Measurements from ENCODE around the gene AVPI1.
A peak's percentile ranks its signal among the peaks of the same experiment; 100 is the strongest.
"Not testable (repeated sequence)": the region's sequence is repeated elsewhere in the genome, so short reads cannot be mapped to it uniquely, and the experiment has no call there.

Gene AVPI1

DNA sequence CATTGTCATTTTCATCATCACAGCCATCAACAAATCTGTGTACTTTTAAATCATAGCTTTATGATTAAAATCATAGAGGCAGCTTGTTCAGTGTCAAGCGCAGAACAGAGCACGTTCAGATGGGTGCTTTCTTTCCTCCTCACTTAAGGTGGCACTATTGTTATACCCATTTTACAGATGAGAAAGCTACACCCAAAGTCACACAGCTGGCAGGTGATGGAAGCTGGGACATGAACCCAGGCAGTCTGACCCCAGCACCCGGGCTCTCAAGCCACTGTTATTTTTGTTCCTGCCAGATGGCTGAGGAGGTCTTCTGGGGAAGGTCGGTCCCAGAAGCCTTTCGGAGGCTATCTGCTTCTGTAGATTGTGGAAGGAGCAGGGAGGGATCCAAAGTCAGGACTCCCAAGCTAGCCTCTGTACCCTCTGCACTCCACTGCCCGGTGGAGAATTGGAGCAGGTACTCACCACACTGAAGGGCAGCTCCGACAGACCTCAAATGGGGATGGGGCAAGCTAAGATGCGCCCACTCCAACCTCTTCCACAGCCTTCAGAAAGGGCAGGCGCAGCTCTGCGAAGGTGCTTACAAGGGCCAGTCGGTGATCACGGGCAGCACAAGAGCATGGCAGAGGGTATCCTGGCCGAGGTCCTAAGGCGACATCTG, 610 bp downstream of the AVPI1 start:
- H3K9ac ChIP-seq (ENCODE audit: low read length), result peak overlapping the region; percentile 91
- H3K9me3 ChIP-seq (ENCODE audit: control insufficient read depth, low read length), result no peaks in the 10 kb centered on the region
- H3K27me3 ChIP-seq (ENCODE audit: control insufficient read depth, insufficient read depth, low read length), result no peaks in the 10 kb centered on the region
- H3K36me3 ChIP-seq (ENCODE audit: control insufficient read depth, insufficient read depth, low read length), result no peaks in the 10 kb centered on the region
- H3K4me3 ChIP-seq (ENCODE audit: low read length), result peak overlapping the region; percentile 80
- peaks cover 51% of the 10 kb centered on the region for H3K4me1 ChIP-seq (ENCODE audit: control insufficient read depth, insufficient read depth, low read length)

DNA sequence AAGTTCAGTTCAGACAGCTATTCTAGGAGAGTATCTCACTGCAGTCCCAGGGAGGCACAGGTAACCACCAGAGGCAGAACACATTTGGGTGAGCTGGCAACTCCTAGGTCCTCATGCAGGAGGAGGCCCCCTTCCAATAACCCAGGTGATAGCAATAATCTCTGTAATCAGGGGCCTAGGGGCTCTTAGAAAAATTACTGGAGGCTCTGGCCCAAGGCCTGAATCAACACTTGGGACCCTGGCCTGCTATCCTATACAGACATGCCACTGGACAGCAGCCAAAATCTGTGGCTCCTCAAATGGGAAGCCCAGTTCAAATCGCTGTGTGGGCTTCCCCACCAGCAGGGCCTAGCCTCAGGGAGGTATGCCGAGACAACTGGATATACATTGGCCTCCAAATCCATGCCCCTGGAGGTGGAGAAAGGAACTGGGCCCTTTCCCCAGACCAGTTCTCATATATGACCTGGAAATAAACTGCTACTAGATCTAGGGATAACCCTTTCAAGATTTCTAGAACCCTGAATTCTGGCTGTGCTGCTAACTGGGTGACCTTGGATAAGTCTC, 1.6 kb downstream of the AVPI1 start:
- peaks cover 51% of the 10 kb centered on the region for H3K4me1 ChIP-seq (ENCODE audit: control insufficient read depth, insufficient read depth, low read length)
- H3K36me3 ChIP-seq (ENCODE audit: control insufficient read depth, insufficient read depth, low read length), result no peaks in the 10 kb centered on the region
- H3K4me3 ChIP-seq (ENCODE audit: low read length), result peak overlapping the region; percentile 80
- no peaks in the 10 kb centered on the region for H3K9me3 ChIP-seq (ENCODE audit: control insufficient read depth, low read length)
- peak overlapping the region; percentile 91 for H3K9ac ChIP-seq (ENCODE audit: low read length)
- no peaks in the 10 kb centered on the region for H3K27me3 ChIP-seq (ENCODE audit: control insufficient read depth, insufficient read depth, low read length)

DNA sequence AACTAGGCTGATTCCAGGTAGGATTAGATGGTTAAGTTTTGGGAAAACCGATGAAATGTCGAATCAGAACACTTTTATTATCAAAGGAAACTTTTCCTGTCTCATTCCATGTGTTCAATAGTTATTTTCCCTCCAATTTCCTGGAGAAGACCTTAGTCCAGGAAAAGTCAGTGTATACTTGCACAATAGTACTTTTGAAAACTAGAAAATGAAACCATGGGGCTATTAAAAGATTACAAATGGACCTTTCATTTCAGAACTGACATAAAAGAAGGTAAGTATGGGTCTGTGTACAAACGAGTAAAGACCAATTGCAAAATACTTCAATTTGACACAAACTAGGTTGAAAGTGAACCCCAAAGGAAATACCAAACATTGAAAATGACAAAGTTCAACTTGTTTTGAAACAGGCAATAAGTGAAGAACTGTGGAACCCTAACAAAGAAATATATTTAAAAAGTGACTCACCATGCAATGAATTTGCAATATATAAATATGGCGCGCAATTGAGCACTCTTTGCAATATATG, 2.1 kb downstream of the AVPI1 start:
- Histone ChIP-seq H3K27me3 (ENCODE audit: control insufficient read depth, insufficient read depth, low read length) (no peaks in the 10 kb centered on the region), H3K4me3 (ENCODE audit: low read length) (peak overlapping the region; percentile 80), H3K9me3 (ENCODE audit: control insufficient read depth, low read length) (no peaks in the 10 kb centered on the region), H3K36me3 (ENCODE audit: control insufficient read depth, insufficient read depth, low read length) (no peaks in the 10 kb centered on the region), H3K9ac (ENCODE audit: low read length) (peak overlapping the region; percentile 91), H3K4me1 (ENCODE audit: control insufficient read depth, insufficient read depth, low read length) (peaks cover 47% of the 10 kb centered on the region)

DNA sequence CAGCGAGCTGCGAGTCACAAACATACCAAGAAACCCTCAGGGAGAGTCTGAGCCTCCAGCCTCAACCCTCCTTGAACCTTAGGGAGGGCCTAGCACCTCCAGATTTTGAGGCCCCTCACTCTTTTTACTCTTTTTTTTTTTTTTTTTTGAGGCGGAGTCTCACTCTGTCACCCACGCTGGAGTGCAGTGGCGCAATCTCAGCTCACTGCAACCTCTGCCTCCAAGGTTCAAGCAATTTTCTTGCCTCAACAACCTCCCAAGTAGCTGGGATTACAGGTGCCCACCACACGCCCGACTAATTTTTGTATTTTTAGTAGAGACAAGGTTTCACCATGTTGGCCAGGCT, 2.7 kb downstream of the AVPI1 start:
- not testable (repeated sequence) for H3K27me3 ChIP-seq (ENCODE audit: control insufficient read depth, insufficient read depth, low read length); H3K9me3 ChIP-seq (ENCODE audit: control insufficient read depth, low read length); H3K36me3 ChIP-seq (ENCODE audit: control insufficient read depth, insufficient read depth, low read length)
- Histone ChIP-seq H3K9ac (ENCODE audit: low read length) (peak overlapping the region; percentile 56), H3K4me3 (ENCODE audit: low read length) (peak overlapping the region; percentile 18), H3K4me1 (ENCODE audit: control insufficient read depth, insufficient read depth, low read length) (peaks cover 41% of the 10 kb centered on the region)

DNA sequence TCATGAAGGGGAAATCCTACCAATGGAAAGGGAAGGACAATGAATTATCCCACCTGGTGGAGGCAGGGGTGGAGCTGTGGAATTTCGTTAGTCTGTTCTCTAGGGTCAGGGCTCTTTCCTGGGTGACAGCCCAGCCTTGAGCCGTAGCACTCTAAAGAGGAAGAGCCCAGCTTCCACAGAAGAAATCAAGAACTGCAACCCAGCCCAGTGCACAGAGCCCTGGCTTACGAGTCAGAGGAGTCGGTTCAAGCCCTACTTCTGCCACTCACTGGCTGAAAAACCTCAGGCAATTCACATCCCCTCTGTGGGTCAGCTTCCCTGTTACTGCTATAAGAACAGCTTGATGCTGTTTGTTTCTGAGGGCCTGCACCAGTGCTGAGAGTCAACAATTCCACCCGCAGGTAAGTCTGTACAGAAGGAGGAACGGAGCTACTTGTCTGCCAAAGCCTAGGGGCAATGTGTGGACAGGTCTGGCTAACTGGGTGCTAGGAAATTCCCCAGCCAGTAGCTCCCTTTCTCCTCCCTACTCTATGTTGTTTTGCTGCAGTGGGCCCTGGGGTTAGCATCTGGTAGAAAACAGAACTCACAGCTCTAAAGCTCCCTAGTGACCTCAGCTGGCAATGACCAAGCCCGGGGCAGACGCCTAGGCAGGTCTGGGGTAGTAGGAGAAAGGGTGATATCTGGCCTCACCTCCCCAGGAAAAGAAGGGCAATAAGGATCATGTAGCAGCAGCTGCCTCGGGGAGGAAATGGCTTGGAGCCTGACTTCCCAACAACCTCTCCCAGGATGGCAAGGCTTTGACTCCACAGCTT, 3.3 kb downstream of the AVPI1 start:
- peaks cover 39% of the 10 kb centered on the region for H3K4me1 ChIP-seq (ENCODE audit: control insufficient read depth, insufficient read depth, low read length)
- peak overlapping the region; percentile 56 for H3K9ac ChIP-seq (ENCODE audit: low read length)
- no peaks in the 10 kb centered on the region for H3K9me3 ChIP-seq (ENCODE audit: control insufficient read depth, low read length)
- H3K27me3 ChIP-seq (ENCODE audit: control insufficient read depth, insufficient read depth, low read length), result no peaks in the 10 kb centered on the region
- peak overlapping the region; percentile 18 for H3K4me3 ChIP-seq (ENCODE audit: low read length)
- H3K36me3 ChIP-seq (ENCODE audit: control insufficient read depth, insufficient read depth, low read length), result no peaks in the 10 kb centered on the region

DNA sequence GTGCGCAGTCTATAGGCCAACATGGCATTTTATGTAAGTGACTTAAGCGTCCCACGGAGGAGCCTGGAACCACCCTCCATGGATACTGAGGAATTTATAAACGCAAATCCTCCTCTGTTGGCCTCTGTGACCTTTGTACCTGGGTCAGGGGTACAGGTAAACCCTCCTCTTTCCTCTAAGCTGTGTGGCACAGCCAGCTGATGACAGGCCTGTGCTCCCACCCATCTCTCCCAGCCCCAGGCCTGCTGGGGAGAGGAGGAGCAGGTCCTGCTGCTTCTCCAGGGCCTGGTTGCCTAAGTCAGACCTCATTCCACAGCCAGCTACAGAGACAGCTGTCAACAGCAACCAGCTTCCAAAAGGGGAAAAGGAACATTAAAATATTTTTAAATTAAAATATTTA, 5.0 kb downstream of the AVPI1 start:
- peaks cover 28% of the 10 kb centered on the region for H3K4me1 ChIP-seq (ENCODE audit: control insufficient read depth, insufficient read depth, low read length)
- H3K36me3 ChIP-seq (ENCODE audit: control insufficient read depth, insufficient read depth, low read length), result no peaks in the 10 kb centered on the region
- no peak overlapping the region for H3K9ac ChIP-seq (ENCODE audit: low read length)
- H3K9me3 ChIP-seq (ENCODE audit: control insufficient read depth, low read length), result no peaks in the 10 kb centered on the region
- H3K4me3 ChIP-seq (ENCODE audit: low read length), result no peak overlapping the region
- no peaks in the 10 kb centered on the region for H3K27me3 ChIP-seq (ENCODE audit: control insufficient read depth, insufficient read depth, low read length)

DNA sequence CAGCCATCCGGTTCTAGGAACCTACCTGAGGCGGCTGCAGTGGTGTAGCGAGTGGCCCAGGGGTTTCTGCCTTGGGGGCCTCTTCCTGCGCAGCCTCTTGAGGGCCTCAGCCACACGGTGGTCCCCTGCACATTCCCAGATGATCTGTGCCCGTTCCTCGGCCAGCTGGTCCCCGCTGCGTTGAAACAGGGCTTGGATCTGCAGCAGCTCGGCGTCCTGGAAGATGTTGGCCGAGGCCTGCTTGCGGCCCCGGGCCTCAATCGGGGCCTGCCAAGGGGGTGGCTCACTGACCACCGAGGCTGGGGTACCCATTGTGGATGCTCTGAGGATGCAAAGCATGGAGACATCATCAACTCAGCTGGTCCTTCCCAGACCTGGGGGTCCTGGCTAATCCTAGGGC, 7.4 kb downstream of the AVPI1 start:
- Histone ChIP-seq H3K9ac (ENCODE audit: low read length) (no peak overlapping the region), H3K4me3 (ENCODE audit: low read length) (no peak overlapping the region), H3K9me3 (ENCODE audit: control insufficient read depth, low read length) (no peaks in the 10 kb centered on the region), H3K4me1 (ENCODE audit: control insufficient read depth, insufficient read depth, low read length) (peaks cover 28% of the 10 kb centered on the region), H3K36me3 (ENCODE audit: control insufficient read depth, insufficient read depth, low read length) (no peaks in the 10 kb centered on the region), H3K27me3 (ENCODE audit: control insufficient read depth, insufficient read depth, low read length) (no peaks in the 10 kb centered on the region)

DNA sequence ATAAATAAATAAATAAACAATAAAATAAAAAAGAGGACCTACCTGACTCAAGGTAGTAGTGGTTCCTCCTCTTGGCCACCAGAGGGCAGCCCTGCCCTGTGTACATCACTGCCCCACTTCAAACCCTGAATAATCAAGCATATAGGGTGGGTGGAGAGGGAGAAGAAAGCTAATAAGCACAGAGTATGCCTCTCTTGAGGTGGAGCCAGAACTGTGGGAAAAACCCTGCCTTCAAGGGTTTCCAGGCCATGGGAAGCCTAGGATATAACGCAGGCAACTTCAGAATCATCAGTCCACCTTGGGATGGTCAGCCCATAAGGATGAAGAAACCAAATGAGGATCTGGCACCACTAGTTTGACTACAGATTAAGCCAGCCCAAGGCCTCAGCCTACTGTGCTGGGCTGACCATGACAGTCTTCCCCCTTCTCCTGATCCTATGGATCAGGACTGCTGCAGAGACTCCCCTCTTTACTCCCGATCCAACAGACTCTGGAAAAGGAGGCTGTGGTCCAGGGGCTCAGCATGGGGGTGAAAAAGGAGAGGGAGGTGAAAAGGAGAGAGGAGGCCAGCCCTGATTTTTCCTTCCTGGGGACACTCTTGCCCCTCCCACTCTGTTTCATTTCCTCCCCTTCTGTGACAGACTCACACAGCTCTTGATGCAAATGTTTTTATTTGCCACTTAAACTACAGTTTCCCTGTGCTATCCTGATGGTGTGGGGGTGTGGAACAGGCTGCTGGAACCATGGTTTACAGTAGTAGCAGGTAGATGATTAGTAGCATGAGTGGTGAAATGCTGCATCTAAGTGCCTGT, 10.1 kb downstream of the AVPI1 start:
- peaks cover 2% of the 10 kb centered on the region for H3K4me1 ChIP-seq (ENCODE audit: control insufficient read depth, insufficient read depth, low read length)
- no peaks in the 10 kb centered on the region for H3K9me3 ChIP-seq (ENCODE audit: control insufficient read depth, low read length)
- H3K36me3 ChIP-seq (ENCODE audit: control insufficient read depth, insufficient read depth, low read length), result no peaks in the 10 kb centered on the region
- H3K4me3 ChIP-seq (ENCODE audit: low read length), result no peak overlapping the region
- H3K9ac ChIP-seq (ENCODE audit: low read length), result no peak overlapping the region
- H3K27me3 ChIP-seq (ENCODE audit: control insufficient read depth, insufficient read depth, low read length), result no peaks in the 10 kb centered on the region

DNA sequence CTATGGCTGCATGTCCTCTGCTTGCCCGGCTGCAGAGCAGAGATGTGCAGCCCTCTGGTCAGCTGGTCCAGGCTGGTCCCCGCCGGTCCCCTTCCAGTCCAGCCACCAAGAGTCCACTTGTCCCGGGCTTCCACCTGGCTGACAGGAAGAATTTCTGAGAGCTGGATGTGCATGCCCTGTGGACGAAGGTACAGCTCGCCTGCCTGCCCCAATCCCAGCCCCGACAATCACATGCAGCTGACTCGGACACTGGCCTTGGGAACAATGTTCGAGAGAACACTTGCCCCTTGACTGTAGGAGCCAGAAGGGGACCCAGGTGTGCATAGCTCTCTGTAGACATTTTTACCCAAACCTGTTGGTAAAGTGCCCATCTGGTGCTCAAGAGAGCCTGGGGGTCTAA, 11.8 kb downstream of the AVPI1 start:
- Histone ChIP-seq H3K4me1 (ENCODE audit: control insufficient read depth, insufficient read depth, low read length) (no peaks in the 10 kb centered on the region), H3K36me3 (ENCODE audit: control insufficient read depth, insufficient read depth, low read length) (no peaks in the 10 kb centered on the region), H3K9ac (ENCODE audit: low read length) (no peak overlapping the region), H3K27me3 (ENCODE audit: control insufficient read depth, insufficient read depth, low read length) (no peaks in the 10 kb centered on the region), H3K4me3 (ENCODE audit: low read length) (no peak overlapping the region), H3K9me3 (ENCODE audit: control insufficient read depth, low read length) (no peaks in the 10 kb centered on the region)

DNA sequence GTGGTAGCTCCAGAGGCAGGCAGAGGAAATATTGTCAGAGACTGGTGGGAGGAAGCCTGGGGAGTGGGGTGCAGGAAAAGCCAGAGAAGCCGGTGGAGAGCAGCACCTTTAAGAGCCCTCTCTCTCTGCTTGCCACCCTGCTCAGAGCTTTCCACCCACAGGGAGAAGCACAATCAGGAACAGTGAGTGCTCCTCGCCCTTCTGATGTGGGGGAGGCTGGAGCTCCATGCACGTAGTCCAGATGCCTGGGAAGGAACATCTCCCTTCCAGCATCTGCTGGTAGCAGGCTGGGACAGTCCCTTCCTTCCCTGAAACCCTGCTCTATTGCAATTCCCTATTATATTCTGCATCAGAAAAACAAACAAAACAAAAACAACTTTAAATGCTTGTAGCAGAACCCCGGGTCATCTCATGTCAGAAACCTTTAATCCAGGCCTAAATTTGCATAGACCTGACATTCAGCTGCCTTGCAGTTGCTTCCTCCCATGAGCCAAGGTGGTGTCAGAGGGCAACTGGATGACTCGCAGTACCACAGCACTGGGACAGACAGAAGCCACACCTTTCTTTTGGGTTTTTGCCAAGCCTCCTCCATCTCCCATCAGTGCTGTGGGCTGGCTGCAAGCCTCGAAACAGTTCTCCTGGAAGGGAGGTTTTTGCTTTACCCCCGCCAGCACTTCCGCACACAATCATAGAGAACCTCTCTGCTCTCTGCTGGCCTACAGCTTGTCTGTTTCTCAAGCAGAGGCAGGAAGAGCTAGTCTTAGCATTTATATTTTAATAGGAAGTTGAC, 13.1 kb downstream of the AVPI1 start:
- Histone ChIP-seq H3K4me1 (ENCODE audit: control insufficient read depth, insufficient read depth, low read length) (no peaks in the 10 kb centered on the region), H3K9me3 (ENCODE audit: control insufficient read depth, low read length) (no peaks in the 10 kb centered on the region), H3K36me3 (ENCODE audit: control insufficient read depth, insufficient read depth, low read length) (no peaks in the 10 kb centered on the region), H3K4me3 (ENCODE audit: low read length) (no peak overlapping the region), H3K27me3 (ENCODE audit: control insufficient read depth, insufficient read depth, low read length) (no peaks in the 10 kb centered on the region), H3K9ac (ENCODE audit: low read length) (no peak overlapping the region)

DNA sequence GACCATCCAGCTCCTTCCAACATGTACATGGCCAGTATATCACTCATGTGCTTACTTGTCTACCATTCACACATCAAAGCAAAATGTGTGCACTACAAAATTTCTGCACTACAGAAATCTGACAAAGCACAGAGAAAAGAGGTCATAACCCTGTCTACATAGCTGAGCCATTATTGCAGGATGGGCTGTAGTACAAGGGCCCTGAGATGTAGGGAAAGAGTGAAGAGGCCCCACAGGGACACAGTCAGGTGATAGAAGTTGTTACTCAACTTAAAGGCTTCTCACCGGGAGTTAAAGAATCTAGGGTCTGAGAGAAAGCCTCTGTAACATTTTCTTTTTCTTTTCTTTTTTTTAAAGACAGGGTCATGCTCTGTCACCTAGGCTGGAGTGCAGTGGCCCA, 17.5 kb downstream of the AVPI1 start:
- peaks cover 6% of the 10 kb centered on the region for H3K4me1 ChIP-seq (ENCODE audit: control insufficient read depth, insufficient read depth, low read length)
- no peak overlapping the region for H3K4me3 ChIP-seq (ENCODE audit: low read length)
- no peaks in the 10 kb centered on the region for H3K9me3 ChIP-seq (ENCODE audit: control insufficient read depth, low read length)
- H3K9ac ChIP-seq (ENCODE audit: low read length), result no peak overlapping the region
- no peaks in the 10 kb centered on the region for H3K27me3 ChIP-seq (ENCODE audit: control insufficient read depth, insufficient read depth, low read length)
- no peaks in the 10 kb centered on the region for H3K36me3 ChIP-seq (ENCODE audit: control insufficient read depth, insufficient read depth, low read length)
